ENCODE measurements around the gene MAD1L1.
"Not testable (repeated sequence)": the region's sequence is repeated elsewhere in the genome, so short reads cannot be mapped to it uniquely, and the experiment has no call there.

The MAD1L1 gene

GRCh38 chr7:1831933-1832535 lies 400.7 kb downstream of the MAD1L1 start:
- not testable (repeated sequence) for DNase-seq (ENCODE audit: low read depth)

GRCh38 chr7:1831471-1831870 lies 401.3 kb downstream of the MAD1L1 start:
- DNase-seq (ENCODE audit: low read depth), result not testable (repeated sequence)

GRCh38 chr7:1829668-1830067 lies 403.1 kb downstream of the MAD1L1 start:
- DNase-seq (ENCODE audit: low read depth), result not testable (repeated sequence)

GRCh38 chr7:1829111-1829510 lies 403.6 kb downstream of the MAD1L1 start:
- no peak for DNase-seq (ENCODE audit: low read depth)

- not testable (repeated sequence) for DNase-seq (ENCODE audit: low read depth)
These were observed 404.6 kb downstream of the MAD1L1 start for GRCh38 chr7:1828170-1828569.

- DNase-seq (ENCODE audit: low read depth), result not testable (repeated sequence)
These were observed 405.2 kb downstream of the MAD1L1 start for GRCh38 chr7:1827521-1827981.

- not testable (repeated sequence) for DNase-seq (ENCODE audit: low read depth)
These were observed 405.8 kb downstream of the MAD1L1 start for GRCh38 chr7:1826931-1827330.

GRCh38 chr7:1825897-1826741 lies 406.6 kb downstream of the MAD1L1 start:
- no peak for DNase-seq (ENCODE audit: low read depth)

GRCh38 chr7:1825647-1825896 lies 407.2 kb downstream of the MAD1L1 start:
- DNase-seq (ENCODE audit: low read depth), result not testable (repeated sequence)

GRCh38 chr7:1824882-1825646 lies 407.7 kb downstream of the MAD1L1 start:
- not testable (repeated sequence) for DNase-seq (ENCODE audit: low read depth)

- peak; percentile 36 for DNase-seq (ENCODE audit: low read depth)
These were observed 408.4 kb downstream of the MAD1L1 start for GRCh38 chr7:1824151-1824881.

GRCh38 chr7:1823376-1824150 lies 409.2 kb downstream of the MAD1L1 start:
- DNase-seq (ENCODE audit: low read depth), result no peak

- no peak for DNase-seq (ENCODE audit: low read depth)
These were observed 413.4 kb downstream of the MAD1L1 start for GRCh38 chr7:1819259-1819841.

- DNase-seq (ENCODE audit: low read depth), result no peak
These were observed 414.0 kb downstream of the MAD1L1 start for GRCh38 chr7:1818575-1819258.

- DNase-seq (ENCODE audit: low read depth), result no peak
These were observed 415.6 kb downstream of the MAD1L1 start for GRCh38 chr7:1817061-1817712.

GRCh38 chr7:1816451-1816850 lies 416.3 kb downstream of the MAD1L1 start:
- DNase-seq (ENCODE audit: low read depth), result not testable (repeated sequence)

GRCh38 chr7:1815551-1816281 lies 417.0 kb downstream of the MAD1L1 start:
- not testable (repeated sequence) for DNase-seq (ENCODE audit: low read depth)

- DNase-seq (ENCODE audit: low read depth), result no peak
These were observed 417.7 kb downstream of the MAD1L1 start for GRCh38 chr7:1815051-1815481.
